GM23248 (cell line): ENCODE results near the gene PDZD11.

Experiments used
- EZH2 ChIP-seq: fragments of 200-600 bp; sonication (generic); IDR thresholded peaks from 2 replicates; pipeline ENCODE4 v1.6.1; 2018; ENCODE audit warnings: antibody characterized with exemption, mild to moderate bottlenecking; ENCODE audit not compliant: insufficient read depth, poor library complexity, severe bottlenecking
- EZH2phosphoT487 ChIP-seq: fragments of 200-600 bp; sonication (generic); IDR thresholded peaks from 2 replicates; pipeline ENCODE4 v1.6.1; 2018; ENCODE audit warnings: antibody characterized with exemption, moderate library complexity, mild to moderate bottlenecking, low read depth; ENCODE audit not compliant: insufficient read depth

- TF ChIP-seq EZH2 (no peak), EZH2phosphoT487 (no peak)
Observed at GRCh38 chrX:70281951-70282350, 7.8 kb downstream of the PDZD11 start, which contains the start of gene RAB41.
